Measurements from ENCODE around the gene CNTLN. TPM values are rescaled to one million over a fixed set of nuclear protein-coding genes. Genes with fewer than 3 reads are reported as not detected.
A peak's percentile ranks its signal among the peaks of the same experiment; 100 is the strongest.
"Not testable (repeated sequence)": the region's sequence is repeated elsewhere in the genome, so short reads cannot be mapped to it uniquely, and the experiment has no call there.

Gene CNTLN
- total RNA-seq, 1 donor: 13.0 TPM

- no peak overlapping the region for H3K4me3 ChIP-seq (ENCODE audit: low read depth, low read length)
- no peak for DNase-seq (ENCODE audit: low read depth)
- TF ChIP-seq CTCF (IDR thresholded peaks at IDR 0.05; ENCODE audit: insufficient read depth, low read depth, low read length): no peak
Observed at GRCh38 chr9:17171309-17172094, 36.7 kb downstream of the CNTLN start.

- H3K4me3 ChIP-seq (ENCODE audit: low read depth, low read length); DNase-seq (ENCODE audit: low read depth): not testable (repeated sequence)
Observed at GRCh38 chr9:17177496-17177895, 42.7 kb downstream of the CNTLN start.

GRCh38 chr9:17185481-17186029 lies 50.7 kb downstream of the CNTLN start:
- TF ChIP-seq CTCF (IDR thresholded peaks at IDR 0.05; ENCODE audit: insufficient read depth, low read depth, low read length): no peak
- no peak for DNase-seq (ENCODE audit: low read depth)
- no peak overlapping the region for H3K4me3 ChIP-seq (ENCODE audit: low read depth, low read length)

GRCh38 chr9:17191082-17191481 lies 56.2 kb downstream of the CNTLN start:
- no peak overlapping the region for H3K4me3 ChIP-seq (ENCODE audit: low read depth, low read length)
- peak; percentile 73 for DNase-seq (ENCODE audit: low read depth)
- TF ChIP-seq CTCF (IDR thresholded peaks at IDR 0.05; ENCODE audit: insufficient read depth, low read depth, low read length): no peak

GRCh38 chr9:17204611-17205152 lies 69.8 kb downstream of the CNTLN start:
- peak; percentile 11 for DNase-seq (ENCODE audit: low read depth)
- no peak for TF ChIP-seq CTCF (IDR thresholded peaks at IDR 0.05; ENCODE audit: insufficient read depth, low read depth, low read length)
- no peak overlapping the region for H3K4me3 ChIP-seq (ENCODE audit: low read depth, low read length)

GRCh38 chr9:17216011-17216410 lies 81.2 kb downstream of the CNTLN start:
- H3K4me3 ChIP-seq (ENCODE audit: low read depth, low read length): no peak overlapping the region
- DNase-seq (ENCODE audit: low read depth): peak; percentile 12
- TF ChIP-seq CTCF (IDR thresholded peaks at IDR 0.05; ENCODE audit: insufficient read depth, low read depth, low read length): no peak

- no peak for DNase-seq (ENCODE audit: low read depth)
- TF ChIP-seq CTCF (IDR thresholded peaks at IDR 0.05; ENCODE audit: insufficient read depth, low read depth, low read length): no peak
Observed at GRCh38 chr9:17216646-17217045, 81.8 kb downstream of the CNTLN start.

More at GRCh38 chr9:17216646-17217045, 81.8 kb downstream of the CNTLN start:
- no peak overlapping the region for H3K4me3 ChIP-seq (ENCODE audit: low read depth, low read length)
